DMS 273 treated with DMSO at 0.1 percent for 48 hours (cell line): ENCODE measurements around the gene IRF8.
"Not testable (repeated sequence)": the region's sequence is repeated elsewhere in the genome, so short reads cannot be mapped to it uniquely, and the experiment has no call there.

Experiments
- DNase-seq: peaks from one replicate; lab custom pipeline; 2025; lab: John Stamatoyannopoulos, UW

Gene IRF8

GRCh38 chr16:85869206-85869605, 29.8 kb upstream of the IRF8 start:
- no peak for DNase-seq

GRCh38 chr16:85869785-85870558, 29.0 kb upstream of the IRF8 start:
- DNase-seq, result no peak

GRCh38 chr16:85871756-85872155, 27.2 kb upstream of the IRF8 start:
- DNase-seq, result no peak

- DNase-seq, result no peak
These were observed 26.2 kb upstream of the IRF8 start for GRCh38 chr16:85872734-85873133.

GRCh38 chr16:85873153-85873552, 25.8 kb upstream of the IRF8 start:
- DNase-seq, result no peak

- not testable (repeated sequence) for DNase-seq
These were observed 24.9 kb upstream of the IRF8 start for GRCh38 chr16:85874031-85874430.

- DNase-seq, result no peak
These were observed 20.6 kb upstream of the IRF8 start for GRCh38 chr16:85878407-85878806.

GRCh38 chr16:85878875-85879274, 20.1 kb upstream of the IRF8 start:
- no peak for DNase-seq

GRCh38 chr16:85879549-85879948, 19.4 kb upstream of the IRF8 start:
- no peak for DNase-seq

GRCh38 chr16:85879975-85880831, 18.8 kb upstream of the IRF8 start:
- DNase-seq, result no peak

GRCh38 chr16:85880861-85881260, 18.1 kb upstream of the IRF8 start:
- no peak for DNase-seq

GRCh38 chr16:85881436-85881835, 17.5 kb upstream of the IRF8 start:
- no peak for DNase-seq

- no peak for DNase-seq
These were observed 16.7 kb upstream of the IRF8 start for GRCh38 chr16:85882181-85882810.

- DNase-seq, result no peak
These were observed 15.1 kb upstream of the IRF8 start for GRCh38 chr16:85883813-85884212.

- DNase-seq, result no peak
These were observed 14.0 kb upstream of the IRF8 start for GRCh38 chr16:85884808-85885463.

GRCh38 chr16:85885537-85885936, 13.4 kb upstream of the IRF8 start:
- DNase-seq, result no peak

GRCh38 chr16:85888405-85889331, 10.3 kb upstream of the IRF8 start:
- no peak for DNase-seq

- DNase-seq, result no peak
These were observed 7.8 kb upstream of the IRF8 start for GRCh38 chr16:85891033-85891775.

- no peak for DNase-seq
These were observed 7.2 kb upstream of the IRF8 start for GRCh38 chr16:85891776-85892166.

GRCh38 chr16:85892760-85893159, 6.2 kb upstream of the IRF8 start:
- no peak for DNase-seq
